Mammary epithelial cell (primary cell): Measurements from ENCODE around the gene COPA.

Experiments
- EZH2 ChIP-seq: IDR thresholded peaks from 2 replicates; pipeline ENCODE4 v1.6.1; 2012; ENCODE audit warnings: low read length, inconsistent platforms, borderline replicate concordance
- TF ChIP-seq, protein P1 (sequence below), 2 donors: IDR thresholded peaks in 1 of 2; conservative IDR thresholded peaks in 1 of 2; 2 replicates each; pipeline ENCODE4 v1.5.1; 2011 to 2012; ENCODE audit warnings: inconsistent platforms in 2 of 2, low read length in 2 of 2, mild to moderate bottlenecking in 2 of 2, control low read depth in 1 of 2, low read depth in 1 of 2; ENCODE audit not compliant: insufficient read depth in 1 of 2; ENCODE audit errors: extremely low read depth in 1 of 2

DNA sequence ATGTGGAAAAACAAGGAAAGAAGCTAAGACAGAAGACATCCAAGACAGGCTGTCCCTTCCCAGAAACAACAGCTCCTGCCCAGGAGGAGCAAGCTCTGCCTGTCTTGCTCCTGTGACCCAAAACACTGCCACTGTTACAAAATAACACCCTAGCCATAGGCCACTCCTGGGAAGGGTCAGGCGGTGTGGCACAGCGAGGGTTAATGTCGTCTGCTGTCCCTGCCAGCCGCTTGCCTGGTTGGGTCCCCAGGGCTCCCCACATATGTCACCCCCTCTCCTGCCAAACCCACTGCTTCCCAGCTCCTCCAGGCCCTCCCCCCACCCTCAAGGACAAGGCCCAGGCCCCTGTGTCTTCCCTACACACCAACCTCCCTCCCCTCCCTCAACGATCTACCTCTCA lies 20.0 kb upstream of the COPA start:
- TF ChIP-seq, protein P1, sequence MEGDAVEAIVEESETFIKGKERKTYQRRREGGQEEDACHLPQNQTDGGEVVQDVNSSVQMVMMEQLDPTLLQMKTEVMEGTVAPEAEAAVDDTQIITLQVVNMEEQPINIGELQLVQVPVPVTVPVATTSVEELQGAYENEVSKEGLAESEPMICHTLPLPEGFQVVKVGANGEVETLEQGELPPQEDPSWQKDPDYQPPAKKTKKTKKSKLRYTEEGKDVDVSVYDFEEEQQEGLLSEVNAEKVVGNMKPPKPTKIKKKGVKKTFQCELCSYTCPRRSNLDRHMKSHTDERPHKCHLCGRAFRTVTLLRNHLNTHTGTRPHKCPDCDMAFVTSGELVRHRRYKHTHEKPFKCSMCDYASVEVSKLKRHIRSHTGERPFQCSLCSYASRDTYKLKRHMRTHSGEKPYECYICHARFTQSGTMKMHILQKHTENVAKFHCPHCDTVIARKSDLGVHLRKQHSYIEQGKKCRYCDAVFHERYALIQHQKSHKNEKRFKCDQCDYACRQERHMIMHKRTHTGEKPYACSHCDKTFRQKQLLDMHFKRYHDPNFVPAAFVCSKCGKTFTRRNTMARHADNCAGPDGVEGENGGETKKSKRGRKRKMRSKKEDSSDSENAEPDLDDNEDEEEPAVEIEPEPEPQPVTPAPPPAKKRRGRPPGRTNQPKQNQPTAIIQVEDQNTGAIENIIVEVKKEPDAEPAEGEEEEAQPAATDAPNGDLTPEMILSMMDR (conservative IDR thresholded peaks at IDR 0.05 in 1 of 2, IDR thresholded peaks at IDR 0.05 in 1 of 2; ENCODE audit: extremely low read depth in 1 of 2, insufficient read depth in 1 of 2, low read depth in 1 of 2, low read length in 2 of 2), result no peak
- no peak for TF ChIP-seq EZH2
